Hematopoietic multipotent progenitor cell treated with erythropoietin and hydrocortisone succinate and interleukin-3 and kit ligand, for 15 days (in vitro differentiated cells): ENCODE data around the gene SBF1.
A peak's percentile ranks its signal among the peaks of the same experiment; 100 is the strongest.
"Not testable (repeated sequence)": the region's sequence is repeated elsewhere in the genome, so short reads cannot be mapped to it uniquely, and the experiment has no call there.

Experiments used
- DNase-seq: peaks from one replicate; pipeline ENCODE4 v3.0.0-alpha.2; 2015; ENCODE audit warnings: low spot score

SBF1 gene, protein sequence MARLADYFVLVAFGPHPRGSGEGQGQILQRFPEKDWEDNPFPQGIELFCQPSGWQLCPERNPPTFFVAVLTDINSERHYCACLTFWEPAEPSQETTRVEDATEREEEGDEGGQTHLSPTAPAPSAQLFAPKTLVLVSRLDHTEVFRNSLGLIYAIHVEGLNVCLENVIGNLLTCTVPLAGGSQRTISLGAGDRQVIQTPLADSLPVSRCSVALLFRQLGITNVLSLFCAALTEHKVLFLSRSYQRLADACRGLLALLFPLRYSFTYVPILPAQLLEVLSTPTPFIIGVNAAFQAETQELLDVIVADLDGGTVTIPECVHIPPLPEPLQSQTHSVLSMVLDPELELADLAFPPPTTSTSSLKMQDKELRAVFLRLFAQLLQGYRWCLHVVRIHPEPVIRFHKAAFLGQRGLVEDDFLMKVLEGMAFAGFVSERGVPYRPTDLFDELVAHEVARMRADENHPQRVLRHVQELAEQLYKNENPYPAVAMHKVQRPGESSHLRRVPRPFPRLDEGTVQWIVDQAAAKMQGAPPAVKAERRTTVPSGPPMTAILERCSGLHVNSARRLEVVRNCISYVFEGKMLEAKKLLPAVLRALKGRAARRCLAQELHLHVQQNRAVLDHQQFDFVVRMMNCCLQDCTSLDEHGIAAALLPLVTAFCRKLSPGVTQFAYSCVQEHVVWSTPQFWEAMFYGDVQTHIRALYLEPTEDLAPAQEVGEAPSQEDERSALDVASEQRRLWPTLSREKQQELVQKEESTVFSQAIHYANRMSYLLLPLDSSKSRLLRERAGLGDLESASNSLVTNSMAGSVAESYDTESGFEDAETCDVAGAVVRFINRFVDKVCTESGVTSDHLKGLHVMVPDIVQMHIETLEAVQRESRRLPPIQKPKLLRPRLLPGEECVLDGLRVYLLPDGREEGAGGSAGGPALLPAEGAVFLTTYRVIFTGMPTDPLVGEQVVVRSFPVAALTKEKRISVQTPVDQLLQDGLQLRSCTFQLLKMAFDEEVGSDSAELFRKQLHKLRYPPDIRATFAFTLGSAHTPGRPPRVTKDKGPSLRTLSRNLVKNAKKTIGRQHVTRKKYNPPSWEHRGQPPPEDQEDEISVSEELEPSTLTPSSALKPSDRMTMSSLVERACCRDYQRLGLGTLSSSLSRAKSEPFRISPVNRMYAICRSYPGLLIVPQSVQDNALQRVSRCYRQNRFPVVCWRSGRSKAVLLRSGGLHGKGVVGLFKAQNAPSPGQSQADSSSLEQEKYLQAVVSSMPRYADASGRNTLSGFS (N-terminal part only)

DNA sequence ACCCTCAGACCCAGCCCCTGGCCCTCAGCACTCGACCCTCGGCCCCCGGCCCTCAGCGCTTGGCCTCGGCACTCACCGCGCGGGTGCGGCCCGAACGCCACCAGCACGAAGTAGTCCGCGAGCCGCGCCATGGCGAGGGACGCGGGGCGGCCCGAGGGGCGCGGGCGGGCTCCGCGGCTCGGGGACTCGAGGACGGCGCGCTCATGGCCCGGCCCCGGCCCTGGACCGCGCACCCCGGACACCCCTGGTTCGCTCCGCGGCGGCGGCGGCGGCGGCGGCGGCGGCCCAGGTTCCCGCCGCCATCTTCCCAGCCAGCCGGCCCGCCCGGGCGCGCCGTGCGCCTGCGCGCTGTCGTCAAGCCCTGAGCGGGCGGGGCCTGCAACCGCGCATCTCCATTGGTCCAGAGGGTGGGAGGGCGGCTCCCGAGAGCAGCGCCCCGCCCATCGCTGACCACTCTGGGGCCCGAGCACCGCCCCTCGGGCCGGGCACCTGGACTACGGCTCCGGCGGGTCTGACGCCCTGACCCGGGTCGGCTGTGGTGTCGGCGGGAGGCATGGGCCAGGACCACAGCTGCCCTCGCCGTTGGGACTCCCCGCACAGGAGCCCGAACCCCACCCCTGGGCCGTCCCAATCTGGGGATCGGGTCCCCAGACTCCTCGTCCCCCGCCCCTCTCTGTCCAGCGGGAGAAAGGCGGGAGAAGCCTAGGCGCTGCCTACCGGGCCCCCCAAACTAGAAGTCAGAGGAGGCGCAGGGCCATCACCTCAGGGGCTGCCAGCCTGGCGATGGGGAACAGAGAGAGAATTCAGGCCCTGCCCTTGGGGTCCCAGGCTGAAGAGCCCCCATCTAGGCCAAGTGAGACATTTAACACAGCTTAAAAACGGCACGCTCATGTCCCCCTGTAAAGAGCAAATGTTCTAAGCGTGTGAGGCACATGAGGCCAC, at the start of gene SBF1:
TSS of gene SBF1 (minus strand) at position 326 of the 942 bp plus-strand sequence. CDS start at position 131, 195 bp downstream.
- DNase-seq, result peak; percentile 91

DNA sequence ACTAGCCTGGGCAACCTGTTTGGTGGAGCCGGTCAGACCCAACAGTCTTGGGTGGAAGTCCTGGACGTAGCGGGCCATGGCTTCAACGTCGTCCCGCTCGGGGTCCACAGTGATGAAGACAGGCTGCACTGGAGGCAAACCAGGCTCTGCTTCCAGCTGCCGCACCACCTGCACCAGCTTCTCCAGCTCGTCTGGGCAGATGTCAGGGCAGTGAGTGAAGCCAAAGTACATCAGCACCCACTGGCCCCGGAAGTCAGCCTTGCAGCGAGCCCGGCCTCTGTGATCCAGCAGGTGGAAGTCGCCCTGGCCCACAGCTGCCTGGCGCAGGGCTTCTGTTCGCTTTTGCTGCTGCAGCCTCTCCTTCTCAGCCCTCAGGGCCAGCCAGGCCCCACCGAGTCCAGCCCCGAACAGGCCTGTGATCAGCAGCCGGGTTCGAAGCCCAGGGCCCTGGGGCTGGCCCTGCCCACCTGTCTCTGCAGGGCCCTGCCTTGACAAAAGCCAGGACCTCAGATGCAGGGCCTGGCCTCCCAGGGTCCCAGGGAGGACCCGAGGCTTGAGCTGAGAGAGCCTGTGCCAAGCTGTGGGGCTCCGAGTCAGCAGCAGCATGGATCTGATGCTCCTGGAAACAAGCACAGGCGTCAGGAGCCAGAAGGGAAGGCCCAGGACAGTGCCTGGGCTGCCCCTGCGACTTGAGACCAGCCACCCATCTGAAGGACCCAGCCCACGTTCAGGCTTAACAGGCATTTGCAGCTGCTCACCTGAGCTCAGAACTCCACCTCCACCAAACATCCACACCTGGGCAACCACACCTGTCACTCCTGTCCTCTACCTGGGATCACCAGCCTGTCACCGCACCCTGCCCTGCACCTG, 49.2 kb upstream of the SBF1 start:
- no peak for DNase-seq

DNA sequence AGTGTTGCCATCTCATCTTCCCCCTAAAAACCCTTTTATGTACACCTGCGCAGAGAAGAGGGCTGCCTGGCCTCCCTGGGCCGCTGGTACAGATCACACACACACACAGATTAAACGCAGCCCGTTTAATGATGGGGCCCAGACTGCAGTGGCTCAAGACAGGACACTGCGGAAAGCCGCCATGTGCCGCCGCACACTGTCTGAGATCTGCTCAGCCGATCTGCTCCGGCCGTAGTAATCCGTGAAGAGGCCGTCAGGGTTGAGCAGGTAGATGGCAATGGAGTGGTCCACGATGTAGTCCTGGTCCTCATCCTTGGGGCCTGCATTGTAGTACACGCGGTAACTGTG, 48.6 kb upstream of the SBF1 start:
- no peak for DNase-seq

DNA sequence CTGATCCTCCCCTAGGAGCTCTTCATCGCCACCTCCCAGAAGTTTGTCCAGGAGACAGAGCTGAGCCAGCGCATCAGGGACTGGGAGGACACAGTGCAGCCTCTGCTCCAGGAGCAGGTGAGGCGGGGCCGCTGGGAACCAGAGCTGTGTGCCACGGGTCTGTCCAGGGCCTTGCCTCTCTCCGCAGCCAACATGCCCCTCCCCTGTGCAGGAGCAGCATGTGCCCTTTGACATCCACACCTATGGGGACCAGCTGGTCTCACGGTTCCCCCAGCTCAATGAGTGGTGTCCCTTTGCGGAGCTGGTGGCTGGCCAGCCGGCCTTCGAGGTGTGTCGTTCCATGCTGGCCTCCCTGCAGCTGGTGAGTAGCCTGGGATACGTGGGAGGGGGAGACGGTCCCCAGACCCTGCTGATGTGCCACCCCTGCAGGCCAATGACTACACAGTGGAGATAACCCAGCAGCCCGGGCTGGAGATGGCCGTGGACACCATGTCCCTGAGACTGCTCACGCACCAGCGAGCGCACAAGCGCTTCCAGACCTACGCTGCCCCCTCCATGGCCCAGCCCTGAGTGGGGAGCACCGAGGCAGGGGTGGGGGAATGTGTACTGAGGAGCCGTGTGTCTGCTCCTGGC, 48.1 kb upstream of the SBF1 start:
- no peak for DNase-seq

DNA sequence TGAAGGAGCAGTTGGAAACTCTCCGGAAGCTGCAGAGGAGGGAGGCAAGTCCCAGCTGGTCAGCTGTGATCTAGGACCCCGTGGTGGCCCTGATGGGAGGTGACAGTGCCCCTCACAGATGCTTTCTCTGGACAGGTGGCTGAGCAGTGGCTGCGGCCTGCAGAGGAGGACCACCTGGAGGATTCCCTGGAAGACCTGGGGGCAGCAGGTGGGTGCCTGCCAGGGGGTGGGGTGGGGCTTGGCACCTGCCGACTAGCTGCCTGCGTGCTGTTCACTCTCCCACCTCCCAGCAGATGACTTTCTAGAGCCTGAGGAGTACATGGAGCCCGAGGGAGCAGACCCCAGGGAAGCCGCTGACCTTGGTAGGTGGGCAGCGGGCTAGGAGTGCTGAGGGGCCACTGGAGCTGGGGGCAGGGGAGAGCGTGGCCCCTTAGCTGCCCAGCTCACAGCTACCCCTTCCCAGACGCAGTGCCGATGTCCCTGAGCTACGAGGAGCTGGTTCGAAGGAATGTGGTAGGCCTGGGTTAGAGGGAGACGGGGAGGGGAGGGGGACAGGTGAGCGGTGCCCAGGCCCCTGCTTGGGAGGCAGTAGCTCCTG, 47.5 kb upstream of the SBF1 start:
- no peak for DNase-seq

DNA sequence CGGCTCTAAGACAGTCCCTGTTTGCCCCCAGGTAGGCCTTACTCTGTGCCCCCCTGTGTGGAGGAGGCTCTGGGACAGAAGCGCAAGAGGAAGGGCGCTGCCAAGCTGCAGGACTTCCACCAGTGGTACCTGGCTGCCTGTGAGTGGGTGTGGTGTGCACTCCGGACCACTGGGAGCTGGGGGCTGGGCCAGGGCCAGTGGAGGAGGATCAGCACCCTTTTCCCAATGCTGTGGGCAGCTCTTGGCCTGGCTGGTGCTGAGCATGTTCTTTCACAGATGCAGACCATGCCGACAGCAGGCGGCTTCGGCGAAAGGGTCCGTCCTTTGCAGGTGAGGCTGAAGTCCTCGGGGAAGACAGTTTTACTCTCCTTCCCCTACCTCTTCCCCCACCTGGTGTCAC, 46.9 kb upstream of the SBF1 start:
- no peak for DNase-seq

DNA sequence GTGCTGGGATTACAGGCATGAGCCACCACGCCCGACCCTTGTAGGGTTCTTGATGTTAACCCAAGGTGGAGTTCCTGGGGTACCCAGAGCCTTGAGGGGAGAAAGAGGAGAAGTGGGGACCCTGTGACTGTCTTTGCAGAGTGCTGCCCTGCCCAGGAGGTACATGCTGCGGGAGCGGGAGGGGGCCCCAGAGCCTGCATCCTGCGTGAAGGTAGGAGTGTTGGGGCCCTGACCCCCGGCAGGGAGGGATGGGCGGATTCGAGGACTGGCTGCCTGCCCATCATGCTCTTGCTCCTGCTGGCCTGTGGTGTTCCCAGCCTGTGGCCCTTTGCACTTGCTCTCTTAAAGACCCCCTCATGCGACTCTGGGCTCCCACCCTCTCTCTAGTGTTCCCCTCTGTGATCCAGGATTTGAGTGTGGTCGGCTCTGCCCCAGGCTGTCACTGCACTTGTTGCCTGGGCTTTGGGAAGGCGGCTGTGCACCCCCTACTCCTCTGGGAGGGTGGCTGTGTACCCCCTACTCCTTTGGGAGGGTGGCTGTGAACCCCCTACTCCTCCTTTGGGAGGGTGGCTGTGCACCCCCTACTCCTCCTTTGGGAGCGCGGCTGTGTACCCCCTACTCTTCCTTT, 46.1 kb upstream of the SBF1 start:
- DNase-seq, result no peak

DNA sequence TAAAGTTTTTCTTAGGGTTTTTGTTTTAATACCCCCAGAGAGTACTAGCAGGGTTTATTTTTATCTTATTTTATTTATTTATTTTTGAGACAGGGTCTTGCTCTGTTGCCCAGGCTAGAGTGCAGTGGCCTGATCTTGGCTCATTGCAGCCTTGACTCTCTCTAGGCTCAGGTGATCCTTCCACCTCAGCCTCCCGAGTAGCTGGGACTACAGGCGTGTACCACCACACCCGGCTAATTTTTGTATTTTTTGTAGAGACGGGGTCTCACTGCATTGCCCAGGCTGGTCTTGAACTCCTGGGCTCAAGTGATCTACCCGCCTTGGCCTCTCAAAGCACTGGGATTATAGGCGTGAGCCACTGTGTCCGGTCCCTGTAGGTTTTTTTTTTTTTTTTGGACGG, 45.3 kb upstream of the SBF1 start:
- not testable (repeated sequence) for DNase-seq

DNA sequence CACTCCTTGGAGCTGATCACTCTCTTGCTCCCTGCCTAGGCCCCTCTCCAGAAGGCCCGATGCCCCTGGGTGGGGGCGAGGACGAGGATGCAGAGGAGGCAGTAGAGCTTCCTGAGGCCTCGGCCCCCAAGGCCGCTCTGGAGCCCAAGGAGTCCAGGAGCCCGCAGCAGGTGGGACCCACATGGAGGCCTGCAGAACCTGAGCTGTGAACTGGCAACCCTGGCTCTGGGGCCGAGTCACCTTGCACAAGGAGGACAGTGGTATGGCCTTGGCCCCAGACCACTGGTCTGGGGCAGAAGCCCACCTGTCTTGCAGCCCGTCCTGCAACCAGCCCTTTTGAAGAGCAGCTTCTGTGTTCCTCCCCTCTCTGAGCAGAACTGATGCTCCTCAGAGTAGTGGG, 44.3 kb upstream of the SBF1 start:
- DNase-seq, result no peak

DNA sequence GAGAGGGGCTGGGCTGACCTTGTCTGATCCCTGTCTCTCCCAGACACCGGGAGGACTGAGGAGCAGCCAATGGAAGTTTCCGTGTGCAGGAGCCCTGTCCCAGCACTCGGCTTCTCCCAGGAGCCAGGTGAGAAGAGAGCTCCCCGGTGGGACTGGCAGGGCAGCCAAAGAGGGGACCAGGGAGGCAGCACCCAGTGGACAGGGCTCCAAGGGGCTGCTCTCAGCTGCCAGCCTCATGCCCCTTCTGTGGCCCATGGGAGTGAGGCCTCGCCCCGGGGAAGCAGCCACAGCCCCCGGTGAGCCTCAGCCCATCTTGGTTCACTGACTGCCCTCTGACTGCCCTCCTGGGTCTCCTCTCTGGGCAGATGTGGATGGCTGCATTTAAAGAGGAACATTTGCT, 43.8 kb upstream of the SBF1 start:
- no peak for DNase-seq

DNA sequence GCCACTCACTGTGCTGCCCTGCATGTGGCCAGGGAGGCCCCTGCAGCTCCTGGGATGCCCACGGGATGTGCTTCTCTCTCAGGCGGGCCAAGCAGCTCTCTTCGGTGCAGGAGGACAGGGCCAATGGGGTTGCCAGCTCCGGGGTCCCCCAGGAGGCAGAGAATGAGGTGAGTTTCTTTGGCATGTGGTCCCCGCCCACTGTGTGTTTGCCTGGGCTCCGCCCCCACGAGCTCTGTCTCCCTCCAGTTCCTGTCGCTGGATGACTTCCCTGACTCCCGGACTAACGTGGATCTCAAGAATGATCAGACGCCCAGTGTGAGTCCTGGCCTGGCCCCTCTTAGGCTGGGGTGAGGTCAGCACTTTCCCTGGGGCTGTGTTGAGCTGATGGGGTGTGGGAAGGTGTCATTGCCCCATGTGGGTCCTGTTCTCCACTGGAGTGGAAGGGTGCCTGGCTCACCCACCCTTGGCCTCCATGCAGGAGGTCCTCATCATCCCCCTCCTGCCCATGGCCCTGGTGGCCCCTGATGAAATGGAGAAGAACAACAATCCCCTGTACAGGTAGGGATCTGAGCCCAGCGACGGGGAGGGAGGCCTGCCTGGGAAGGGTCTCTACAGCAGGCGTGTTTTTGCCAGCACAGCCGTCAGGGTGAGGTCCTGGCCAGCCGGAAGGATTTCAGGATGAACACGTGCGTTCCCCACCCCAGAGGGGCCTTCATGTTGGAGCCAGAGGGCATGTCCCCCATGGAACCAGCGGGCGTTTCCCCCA, 42.8 kb upstream of the SBF1 start:
- no peak for DNase-seq

DNA sequence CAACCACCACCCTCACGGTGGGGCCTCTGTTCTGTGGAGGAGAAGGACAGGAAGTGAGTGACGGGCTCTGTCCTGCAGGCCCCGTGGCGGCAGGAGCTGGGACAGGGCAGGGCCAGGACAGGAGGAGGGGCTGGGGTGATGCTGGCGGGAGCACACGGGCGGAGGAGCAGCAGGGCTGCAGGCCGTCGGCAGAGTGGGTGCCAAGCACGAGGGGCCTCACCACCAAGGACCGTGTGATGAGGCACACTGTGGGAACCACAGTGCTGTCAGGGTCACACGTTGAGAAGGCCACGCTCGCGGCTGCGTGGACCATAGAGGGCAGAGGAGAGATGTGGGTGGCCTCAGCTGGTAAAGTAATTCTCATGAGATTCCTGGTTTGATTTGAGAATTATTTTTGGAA, 42.1 kb upstream of the SBF1 start:
- DNase-seq, result no peak

DNA sequence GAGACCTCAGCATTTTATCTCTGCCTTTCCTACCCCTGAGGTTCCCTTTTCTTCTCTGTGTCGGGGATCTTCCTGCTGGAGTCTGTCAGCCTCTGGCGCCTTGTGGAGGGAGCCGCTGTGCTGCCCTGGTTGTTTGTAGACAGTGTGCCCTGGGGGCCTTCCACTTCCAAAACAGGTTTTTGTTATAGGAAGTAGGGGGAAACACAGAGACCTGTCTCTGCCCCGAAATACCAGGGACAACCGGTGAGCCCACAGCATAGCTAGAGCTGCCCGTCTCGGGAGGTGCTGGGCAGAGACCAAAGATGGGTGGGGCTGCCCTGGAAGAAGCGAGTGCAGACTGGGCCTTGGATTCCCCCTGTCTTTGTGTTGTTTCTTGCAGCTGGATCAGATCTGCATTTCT, 41.2 kb upstream of the SBF1 start:
- DNase-seq, result no peak

DNA sequence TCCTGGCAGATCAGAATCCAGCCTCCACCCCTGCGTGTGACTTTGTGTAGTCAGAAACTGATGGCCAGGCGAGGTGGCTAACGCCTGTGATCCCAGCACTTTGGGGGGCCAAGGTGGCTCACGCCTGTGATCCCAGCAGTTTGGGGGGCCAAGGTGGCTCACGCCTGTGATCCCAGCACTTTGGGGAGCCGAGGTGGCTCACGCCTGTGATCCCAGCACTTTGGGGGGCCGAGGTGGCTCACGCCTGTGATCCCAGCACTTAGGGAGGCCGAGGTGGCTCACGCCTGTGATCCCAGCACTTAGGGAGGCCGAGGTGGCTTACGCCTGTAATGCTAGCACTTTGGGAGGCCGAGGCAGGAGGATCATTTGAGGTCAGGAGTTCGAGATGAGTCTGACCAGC, 38.3 kb upstream of the SBF1 start:
- DNase-seq, result no peak

DNA sequence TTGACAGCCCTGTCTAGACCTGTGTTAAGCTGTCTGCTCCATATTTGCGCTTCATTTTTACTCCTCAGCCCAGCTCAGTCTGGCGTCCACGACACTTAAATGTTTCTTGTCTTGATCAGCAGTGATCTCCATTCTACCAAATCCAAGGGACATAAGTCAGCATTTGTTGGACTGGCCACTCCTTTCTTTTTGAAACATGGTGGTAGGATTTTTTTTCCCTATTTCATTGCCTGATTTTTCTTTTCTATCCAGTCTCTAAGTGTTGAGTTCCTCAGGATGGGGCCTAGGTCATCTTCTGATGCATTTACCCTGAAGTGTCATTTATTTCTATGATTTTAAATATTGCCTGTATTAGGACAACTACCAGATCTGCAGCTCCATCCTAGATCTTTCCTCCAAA, 34.1 kb upstream of the SBF1 start:
- DNase-seq, result no peak

DNA sequence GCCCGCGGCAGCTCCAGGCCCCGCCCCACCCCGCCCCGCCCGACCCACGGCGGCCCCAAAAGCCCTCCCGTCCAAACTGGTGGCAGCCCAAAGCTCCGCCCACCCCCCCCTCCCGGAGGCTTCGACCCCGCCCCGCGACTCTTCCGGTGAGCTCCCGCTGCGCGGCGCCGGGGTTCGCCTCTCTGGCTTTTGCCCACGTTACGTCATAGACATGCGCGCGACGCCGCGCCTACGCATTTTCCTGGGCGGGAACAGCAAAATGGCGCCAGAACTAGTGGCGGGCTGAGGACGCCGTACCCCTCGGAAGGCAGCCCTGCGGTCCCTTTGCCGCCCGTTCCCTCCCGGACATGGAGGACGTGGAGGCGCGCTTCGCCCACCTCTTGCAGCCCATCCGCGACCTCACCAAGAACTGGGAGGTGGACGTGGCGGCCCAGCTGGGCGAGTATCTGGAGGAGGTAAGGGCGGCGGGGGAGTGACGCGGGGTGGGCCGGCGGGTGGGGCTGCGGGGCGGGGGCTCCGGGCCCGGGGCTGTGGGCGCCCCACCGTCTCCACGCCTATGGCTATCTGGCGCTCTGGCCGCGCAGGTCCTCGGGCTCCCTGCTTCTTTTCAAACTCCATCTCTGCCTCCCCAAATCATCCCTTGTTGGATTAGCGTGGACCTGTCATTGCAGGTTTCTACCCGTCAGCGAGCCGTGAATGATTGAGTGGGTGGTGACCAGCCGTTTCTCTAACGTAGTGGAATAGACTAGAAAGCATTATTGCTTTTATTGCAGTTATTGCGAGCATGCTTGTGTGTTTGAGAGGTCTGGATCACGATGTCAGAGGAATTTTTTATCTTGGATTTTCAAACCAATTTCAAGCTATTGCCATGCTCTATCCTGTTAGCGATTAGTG, 33.4 kb upstream of the SBF1 start, which contains the start of gene NCAPH2:
TSS of gene NCAPH2 (plus strand) at position 234 of the 894 bp plus-strand sequence. CDS start at position 348, 114 bp downstream.
- peak; percentile 98 for DNase-seq

DNA sequence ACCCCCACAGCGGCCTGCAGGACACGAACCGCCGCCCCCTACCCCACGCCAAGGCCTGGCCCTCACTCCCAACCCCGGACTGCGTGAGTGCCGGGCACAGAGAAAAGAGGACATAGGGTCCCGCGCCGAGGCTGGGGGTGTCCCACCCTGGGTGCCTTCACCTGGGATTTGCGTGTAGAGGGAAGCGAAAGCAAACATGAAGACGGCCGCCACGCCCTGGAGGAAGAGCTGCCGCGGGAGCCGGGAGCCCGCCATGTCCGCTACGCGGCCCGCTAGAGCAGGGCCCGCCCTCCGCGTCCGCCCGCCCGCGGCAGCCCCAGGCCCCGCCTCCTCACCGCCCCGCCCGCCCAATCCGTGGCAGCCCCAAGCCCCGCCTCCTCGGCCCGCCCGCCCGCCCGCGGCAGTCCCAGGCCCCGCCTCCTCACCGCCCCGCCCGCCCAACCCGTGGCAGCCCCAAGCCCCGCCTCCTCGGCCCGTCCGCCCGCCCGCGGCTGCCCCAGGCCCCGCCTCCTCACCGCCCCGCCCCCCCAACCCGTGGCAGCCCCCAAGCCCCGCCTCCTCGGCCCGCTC, 32.7 kb upstream of the SBF1 start, which contains the start of gene LMF2:
TSS of gene LMF2 (minus strand) at position 282 of the 570 bp plus-strand sequence. CDS start at position 255, 27 bp downstream.
- DNase-seq, result no peak
